HG02840 (cell line): ENCODE data around the gene ZMYND11.
A peak's percentile ranks its signal among the peaks of the same experiment; 100 is the strongest.
"Not testable (repeated sequence)": the region's sequence is repeated elsewhere in the genome, so short reads cannot be mapped to it uniquely, and the experiment has no call there.

Experiments used
- ATAC-seq: cut with Tn5 transposase; IDR thresholded peaks from one replicate; pipeline ENCODE4 v1.9.1; 2021; ENCODE audit warnings: mild to moderate bottlenecking, moderate library complexity, moderate number of reproducible peaks; ENCODE audit not compliant: unreplicated experiment, low FRiP score

Gene ZMYND11

GRCh38 chr10:278707-279106 lies 143.5 kb downstream of the ZMYND11 start:
- ATAC-seq: no peak

- ATAC-seq: no peak
These were observed 144.0 kb downstream of the ZMYND11 start for GRCh38 chr10:279232-279631.

- no peak for ATAC-seq
These were observed 144.4 kb downstream of the ZMYND11 start for GRCh38 chr10:279655-280054.

- no peak for ATAC-seq
These were observed 147.3 kb downstream of the ZMYND11 start for GRCh38 chr10:282294-283139.

GRCh38 chr10:283140-283479 lies 147.9 kb downstream of the ZMYND11 start:
- no peak for ATAC-seq

DNA sequence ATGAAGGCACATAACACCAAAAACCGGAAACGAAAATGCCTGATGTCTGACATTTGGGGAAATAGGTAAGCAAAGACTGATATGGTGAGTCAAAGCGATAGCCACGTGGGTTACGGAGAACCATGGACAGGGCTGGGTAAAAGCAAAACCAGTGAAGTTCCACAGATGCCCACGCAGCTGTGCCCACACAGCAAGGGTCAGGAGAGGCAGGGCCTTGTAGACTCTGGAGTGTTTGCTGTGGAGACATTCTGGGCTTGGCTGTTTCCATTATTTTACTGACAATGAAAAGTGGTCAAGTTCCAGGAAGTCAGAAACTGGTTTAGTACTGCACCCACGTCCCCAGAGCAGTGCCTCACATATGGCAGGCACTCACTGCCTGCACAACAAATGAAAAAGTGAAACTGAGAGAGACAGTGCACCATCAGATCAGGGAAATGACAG lies 148.7 kb downstream of the ZMYND11 start:
- peak; percentile 69 for ATAC-seq

DNA sequence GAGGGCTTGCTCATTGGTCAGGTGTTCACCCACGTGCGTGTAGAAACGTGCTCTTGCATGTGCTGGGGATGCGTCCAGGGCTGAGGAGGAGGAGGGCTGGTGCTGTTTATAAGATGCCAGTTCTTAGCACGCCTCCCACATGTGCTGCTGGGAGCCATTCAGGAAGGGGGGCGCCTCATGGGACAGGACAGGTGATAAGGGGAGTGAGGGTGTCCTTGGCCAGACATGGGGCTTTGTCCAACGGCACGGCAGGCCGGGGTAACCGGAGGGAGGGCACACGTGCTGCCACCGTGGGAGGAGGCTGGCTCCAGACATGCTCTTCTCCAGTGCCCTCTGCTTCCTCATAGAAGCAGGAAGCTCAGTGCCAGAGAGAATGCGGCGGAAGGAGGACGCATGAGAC lies 150.0 kb downstream of the ZMYND11 start:
- no peak for ATAC-seq

DNA sequence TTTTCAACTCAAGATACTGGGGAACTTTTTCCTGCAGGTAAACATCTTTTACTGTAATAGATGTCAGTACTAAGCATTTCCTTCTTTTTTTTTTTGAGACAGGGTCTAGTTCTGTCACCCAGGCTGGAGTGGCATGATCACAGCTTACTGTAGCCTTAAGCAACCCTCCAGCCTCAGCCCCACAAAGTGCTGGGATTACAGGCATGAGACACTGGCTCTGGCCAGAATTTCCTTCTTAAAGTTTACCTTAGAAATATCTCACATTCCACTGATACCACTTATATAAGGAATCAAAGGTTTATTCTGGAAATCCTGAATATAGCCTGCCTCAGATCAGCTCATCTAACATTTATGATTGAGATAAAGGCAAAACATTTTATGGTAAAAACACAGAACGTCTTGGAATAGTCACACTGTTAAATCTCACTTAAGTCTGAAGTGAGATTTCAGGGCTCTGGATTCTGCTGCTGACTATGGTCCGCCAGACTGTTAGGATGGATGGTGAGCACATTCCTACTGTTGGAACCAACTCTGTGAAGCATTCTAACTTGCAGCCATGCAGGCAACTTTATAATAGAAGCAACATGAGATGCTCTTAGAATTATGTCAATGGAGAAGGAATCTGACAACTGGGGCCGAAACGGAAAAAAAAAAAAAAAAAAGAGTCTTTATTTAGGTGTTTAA lies 151.9 kb downstream of the ZMYND11 start:
- no peak for ATAC-seq

GRCh38 chr10:287814-288213 lies 152.6 kb downstream of the ZMYND11 start:
- no peak for ATAC-seq

DNA sequence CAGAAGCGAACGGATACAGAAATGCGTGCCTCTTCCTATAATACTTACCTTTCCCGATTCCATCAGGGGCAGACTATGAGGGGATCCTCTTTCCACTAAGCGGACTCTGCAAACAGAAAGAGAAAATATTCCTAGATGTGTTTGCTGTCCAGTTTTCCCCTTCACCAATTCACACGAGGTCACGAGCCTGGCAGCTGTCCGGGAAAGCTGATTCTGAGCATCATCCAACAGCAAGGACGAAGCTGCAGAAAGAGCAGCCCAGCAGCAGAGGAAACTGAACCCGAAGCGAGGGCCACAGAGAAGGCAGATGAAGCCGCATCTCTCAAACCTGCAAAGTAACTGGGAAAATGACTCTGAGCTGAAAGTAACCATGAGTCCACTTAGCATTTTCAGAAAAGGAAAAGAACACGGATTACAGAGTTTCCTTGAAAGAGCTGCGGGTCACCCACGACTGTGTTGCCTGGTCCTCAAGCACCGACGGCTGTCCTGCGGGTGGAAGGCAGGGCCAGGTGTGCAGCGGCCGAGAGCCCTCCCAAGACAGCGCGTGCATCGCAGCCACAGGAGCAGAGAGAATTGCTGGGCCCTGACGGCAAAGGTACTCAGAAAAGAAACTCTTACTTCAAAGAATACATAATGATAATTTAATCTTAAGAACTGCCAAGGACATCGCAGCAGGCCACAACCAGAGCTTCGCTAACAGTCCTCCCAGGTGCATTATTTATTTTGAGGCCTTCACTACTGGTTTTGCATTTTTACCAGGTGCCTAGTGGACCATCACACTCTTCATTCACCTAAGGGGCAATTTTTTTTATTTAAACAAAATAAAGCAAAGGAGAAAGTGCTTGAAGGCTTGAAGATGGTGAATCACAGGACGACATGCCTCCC lies 153.3 kb downstream of the ZMYND11 start:
- no peak for ATAC-seq

DNA sequence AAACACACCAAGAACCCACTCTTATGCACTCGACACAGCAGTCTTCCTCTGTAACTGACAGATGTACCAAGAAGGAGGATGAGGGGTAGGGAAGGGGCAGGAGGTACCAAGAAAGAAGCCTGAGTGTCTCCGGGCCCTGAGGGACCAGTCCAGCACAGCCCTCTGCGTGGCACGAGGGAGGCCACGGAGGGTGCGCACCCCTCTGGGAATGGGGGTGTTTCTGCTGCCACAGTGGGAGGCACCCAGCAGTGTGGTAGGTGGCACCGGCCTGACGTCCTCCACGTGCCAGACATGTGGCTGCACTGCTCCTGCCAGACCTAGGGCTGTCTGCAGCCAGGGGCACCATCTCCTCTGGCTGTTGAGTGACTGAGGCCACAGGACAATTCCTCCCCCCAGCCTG lies 154.3 kb downstream of the ZMYND11 start:
- ATAC-seq: no peak

DNA sequence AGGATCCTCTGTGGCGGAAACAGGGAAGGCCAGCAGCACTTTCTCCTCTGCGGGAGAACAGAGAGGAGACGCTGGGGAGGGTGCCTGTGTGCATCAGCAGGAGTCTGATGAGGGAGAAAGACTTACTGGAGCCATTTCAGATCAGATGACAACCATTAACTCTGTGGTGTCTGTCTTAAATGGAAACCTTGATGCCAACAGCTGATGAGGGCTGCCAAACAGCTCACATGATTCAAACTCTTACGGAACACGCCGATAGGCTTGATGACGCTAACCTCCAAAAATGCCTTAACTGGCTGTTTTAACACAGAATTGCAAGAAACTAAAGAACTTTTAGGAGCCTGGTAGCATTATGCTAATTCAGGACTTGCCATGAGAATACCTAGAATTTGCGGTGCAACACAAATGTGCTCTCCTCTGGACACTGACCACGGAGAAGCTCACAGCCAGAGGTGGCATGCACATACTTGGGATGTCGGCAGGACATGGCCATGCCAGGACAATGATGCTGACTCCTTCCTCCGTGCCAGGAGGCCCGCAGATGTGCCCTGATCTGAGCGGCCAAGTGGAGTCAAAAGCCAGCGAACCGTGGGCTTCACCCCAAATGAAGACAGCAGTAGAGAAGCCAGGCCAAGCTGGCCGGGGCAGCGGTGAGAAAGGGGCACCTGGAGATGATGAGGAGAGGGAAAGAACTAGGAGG lies 154.9 kb downstream of the ZMYND11 start:
- no peak for ATAC-seq

DNA sequence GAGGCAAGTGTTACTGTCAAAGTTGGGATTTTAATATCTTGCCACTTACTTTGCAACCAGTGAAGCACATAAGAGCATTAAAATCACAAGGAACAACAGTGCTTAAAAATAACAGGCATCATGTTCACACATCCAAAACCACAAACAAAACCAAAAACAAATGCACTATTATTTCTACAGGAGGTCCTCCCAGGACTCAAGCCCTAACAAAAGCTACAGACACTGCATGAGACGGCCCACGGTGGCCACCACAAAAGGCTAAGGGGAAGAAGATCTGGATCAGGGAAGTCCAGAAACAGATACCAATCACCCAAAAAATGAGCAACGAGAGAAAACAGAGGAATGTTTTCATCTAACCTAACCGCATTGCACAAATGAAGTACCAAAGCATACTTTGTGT lies 158.4 kb downstream of the ZMYND11 start:
- no peak for ATAC-seq

GRCh38 chr10:297567-297966 lies 162.3 kb downstream of the ZMYND11 start:
- no peak for ATAC-seq

GRCh38 chr10:298033-298432 lies 162.8 kb downstream of the ZMYND11 start:
- ATAC-seq: no peak

DNA sequence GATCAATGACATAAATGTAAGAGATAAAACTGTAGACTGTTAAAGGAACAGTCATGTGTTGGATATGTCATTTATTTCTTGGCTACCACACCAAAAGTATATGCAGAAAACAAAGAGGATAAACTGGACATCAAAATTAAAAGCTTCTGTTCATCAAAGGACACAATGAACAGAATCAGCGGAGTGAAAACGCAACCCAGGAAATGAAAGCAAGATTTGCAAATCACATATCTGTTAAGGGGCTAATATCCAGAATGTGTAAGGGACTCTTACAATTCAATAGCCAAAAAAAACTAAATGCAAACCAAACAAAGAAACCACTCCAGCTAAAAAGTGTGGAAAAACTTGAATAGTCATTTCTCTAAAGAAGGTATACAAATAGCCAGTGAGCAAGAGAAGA lies 164.3 kb downstream of the ZMYND11 start:
- no peak for ATAC-seq

- no peak for ATAC-seq
These were observed 164.7 kb downstream of the ZMYND11 start for GRCh38 chr10:299969-300368.

DNA sequence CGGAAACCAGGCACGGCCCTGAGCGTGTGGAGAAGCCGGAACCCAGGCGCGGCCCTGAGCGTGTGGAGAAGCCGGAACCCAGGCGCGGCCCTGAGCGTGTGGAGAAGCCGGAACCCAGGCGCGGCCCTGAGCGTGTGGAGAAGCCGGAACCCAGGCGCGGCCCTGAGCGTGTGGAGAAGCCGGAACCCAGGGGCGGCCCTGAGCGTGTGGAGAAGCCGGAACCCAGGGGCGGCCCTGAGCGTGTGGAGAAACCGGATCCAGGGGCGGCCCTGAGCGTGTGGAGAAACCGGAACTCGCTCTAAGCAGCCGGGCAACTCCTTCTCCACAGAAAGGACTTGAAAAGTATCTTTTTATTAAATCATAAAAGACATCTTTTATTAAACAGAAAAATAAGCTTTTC lies 165.3 kb downstream of the ZMYND11 start:
- not testable (repeated sequence) for ATAC-seq

GRCh38 chr10:301536-301935 lies 166.3 kb downstream of the ZMYND11 start:
- ATAC-seq: no peak
